ENCODE measurements around the gene PLEKHN1.
"Not testable (repeated sequence)": the region's sequence is repeated elsewhere in the genome, so short reads cannot be mapped to it uniquely, and the experiment has no call there.

Gene PLEKHN1

DNA sequence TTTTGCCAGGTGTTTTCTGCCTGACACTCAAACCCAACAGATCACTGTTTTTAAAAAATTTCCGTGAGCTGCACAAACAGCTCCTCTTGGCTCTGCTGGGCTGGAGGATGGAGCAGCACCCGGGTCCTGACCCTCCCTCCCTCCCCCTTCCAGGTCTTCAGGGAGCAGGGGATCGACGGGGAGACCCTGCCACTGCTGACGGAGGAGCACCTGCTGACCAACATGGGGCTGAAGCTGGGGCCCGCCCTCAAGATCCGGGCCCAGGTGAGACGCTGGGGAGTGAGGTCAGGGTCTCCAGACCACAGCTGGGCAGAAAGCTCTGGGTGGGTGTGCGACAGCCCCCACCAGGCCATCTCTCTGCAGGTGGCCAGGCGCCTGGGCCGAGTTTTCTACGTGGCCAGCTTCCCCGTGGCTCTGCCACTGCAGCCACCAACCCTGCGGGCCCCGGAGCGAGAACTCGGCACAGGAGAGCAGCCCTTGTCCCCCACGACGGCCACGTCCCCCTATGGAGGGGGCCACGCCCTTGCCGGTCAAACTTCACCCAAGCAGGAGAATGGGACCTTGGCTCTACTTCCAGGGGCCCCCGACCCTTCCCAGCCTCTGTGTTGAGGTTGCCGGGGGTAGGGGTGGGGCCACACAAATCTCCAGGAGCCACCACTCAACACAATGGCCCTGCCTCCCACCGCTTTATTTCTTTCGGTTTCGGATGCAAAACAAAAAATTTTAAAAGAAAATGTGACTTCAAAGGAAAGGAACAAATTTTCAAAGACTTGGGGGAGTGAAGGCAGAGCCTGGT lies 22.5 kb upstream of the PLEKHN1 start:
- H3K4me3 ChIP-seq = peak overlapping the region; percentile 77; the same call in 1 of the 2 replicates
- peak overlapping the region; percentile 82 for H3K27ac ChIP-seq
- no peak for DNase-seq (ENCODE audit: low read depth, low spot score)
- no peak overlapping the region for H3K9ac ChIP-seq (ENCODE audit: insufficient read length)
- H3K36me3 ChIP-seq (ENCODE audit: insufficient read depth, low read length) = peaks cover 38% of the 10 kb centered on the region
- no peaks in the 10 kb centered on the region for H3K9me3 ChIP-seq (ENCODE audit: low read depth, low read length)
- TF ChIP-seq POLR2AphosphoS5 (IDR thresholded peaks at IDR 0.05; ENCODE audit: borderline replicate concordance, low read depth, low read length) (peak; percentile 1; the same call in 1 of the 2 replicates), EZH2 (IDR thresholded peaks at IDR 0.05) (no peak), FOXP2 (optimal IDR thresholded peaks at IDR 0.05; ENCODE audit: control extremely low read depth, extremely low read length, insufficient read depth) (no peak)

DNA sequence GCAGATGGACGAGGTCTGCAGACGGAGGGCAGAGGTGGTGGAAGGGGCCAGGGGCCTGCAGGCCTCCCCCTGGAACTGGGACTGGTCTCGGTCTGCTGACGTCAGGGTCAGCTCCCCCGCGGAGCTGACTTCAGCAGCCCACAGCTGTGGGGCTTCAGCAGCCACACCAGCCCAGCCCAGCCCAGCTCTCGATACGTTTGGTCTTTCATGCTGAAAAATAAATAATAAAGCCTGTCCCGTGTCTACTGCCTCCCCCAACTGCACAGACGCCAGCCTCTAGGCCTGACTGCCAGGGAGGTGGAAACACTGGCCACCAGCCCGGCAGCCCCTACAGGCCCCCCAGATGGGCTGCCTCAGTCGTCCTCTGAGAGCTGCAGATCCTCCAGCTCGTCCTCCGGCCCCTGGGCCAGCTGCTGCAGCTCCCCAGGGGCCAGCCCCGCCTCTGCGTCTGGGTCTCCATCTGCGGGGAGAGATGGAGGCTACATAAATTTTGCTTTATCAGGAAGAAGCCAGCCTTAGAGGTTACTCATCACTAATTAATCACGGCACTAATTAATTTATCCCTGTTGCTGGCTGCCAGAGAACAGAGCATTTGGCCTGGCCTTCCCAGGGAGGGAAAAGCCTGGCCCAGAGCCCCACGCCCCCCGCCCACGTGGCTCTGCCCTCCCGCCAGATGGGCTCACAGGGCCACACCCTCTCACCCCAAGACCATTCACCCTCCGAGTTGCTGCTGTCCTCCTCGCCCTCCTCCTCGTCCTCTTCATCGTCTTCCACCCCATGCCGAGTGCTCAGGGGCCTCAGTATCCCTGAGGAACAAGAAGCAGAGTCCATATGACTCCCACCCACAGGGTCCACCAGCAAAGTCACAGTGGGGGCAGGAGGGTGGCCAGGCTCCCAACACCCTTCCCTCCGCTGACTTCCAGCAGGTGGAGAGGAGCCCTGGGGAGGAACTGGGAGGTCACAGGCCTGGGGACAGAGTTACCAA lies 21.6 kb upstream of the PLEKHN1 start:
- peak overlapping the region; percentile 82 for H3K27ac ChIP-seq
- no peak for TF ChIP-seq EZH2 (IDR thresholded peaks at IDR 0.05)
- peak; percentile 51; the same call in 1 of the 2 replicates for TF ChIP-seq POLR2AphosphoS5 (IDR thresholded peaks at IDR 0.05; ENCODE audit: borderline replicate concordance, low read depth, low read length)

DNA sequence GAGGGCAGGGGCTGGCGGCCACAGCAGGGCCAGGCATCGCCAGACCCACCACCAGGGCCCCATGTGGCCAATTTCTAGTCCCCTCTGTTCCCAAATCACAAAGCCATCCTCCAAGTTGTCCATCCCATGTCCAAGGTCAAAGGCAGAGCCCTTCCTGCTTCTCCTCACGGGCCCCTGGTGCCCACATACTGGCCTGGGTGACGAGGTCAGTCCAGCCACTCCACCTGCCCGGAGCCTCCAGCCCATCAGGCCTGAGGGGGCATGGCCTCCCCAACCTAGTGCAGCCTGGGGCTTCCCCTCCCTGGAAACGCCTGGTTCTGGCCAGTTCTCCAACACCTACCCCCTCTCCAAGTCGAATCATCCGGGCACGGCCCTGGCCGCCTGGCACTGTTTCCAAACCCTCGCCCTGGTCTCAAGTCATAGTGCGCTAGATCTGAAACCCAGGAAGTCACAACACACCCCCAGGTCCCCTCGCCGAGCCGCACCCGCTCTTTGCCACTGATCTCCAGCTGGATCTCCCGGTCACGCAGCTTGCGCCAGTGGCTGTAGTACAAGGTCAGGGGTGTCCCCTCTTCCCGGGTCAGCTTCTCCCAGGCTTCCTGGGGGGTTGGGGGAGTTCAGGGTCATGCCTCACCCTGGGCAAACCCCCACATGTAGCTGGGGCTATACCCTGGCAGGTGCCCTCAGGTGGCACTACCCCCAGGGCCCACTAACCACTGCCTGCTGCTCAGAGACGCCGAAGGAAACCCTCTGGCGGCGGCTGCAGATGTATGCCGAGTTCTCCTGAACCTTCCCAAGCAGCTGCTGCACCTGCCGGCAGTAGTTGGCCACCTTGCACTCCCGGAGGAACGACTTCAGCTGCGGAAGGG lies 20.4 kb upstream of the PLEKHN1 start:
- Histone ChIP-seq H3K4me3 (no peak overlapping the region), H3K27ac (peak overlapping the region; percentile 82; the same call in 1 of the 2 replicates), H3K9ac (ENCODE audit: insufficient read length) (no peak overlapping the region), H3K9me3 (ENCODE audit: low read depth, low read length) (no peaks in the 10 kb centered on the region), H3K36me3 (ENCODE audit: insufficient read depth, low read length) (peaks cover 58% of the 10 kb centered on the region)
- TF ChIP-seq EZH2 (IDR thresholded peaks at IDR 0.05) (no peak), POLR2AphosphoS5 (IDR thresholded peaks at IDR 0.05; ENCODE audit: borderline replicate concordance, low read depth, low read length) (no peak), FOXP2 (optimal IDR thresholded peaks at IDR 0.05; ENCODE audit: control extremely low read depth, extremely low read length, insufficient read depth) (no peak)
- no peak for DNase-seq (ENCODE audit: low read depth, low spot score)

More for the DNA sequence above, 21.6 kb upstream of the PLEKHN1 start:
- peak overlapping the region; percentile 17; the same call in 1 of the 2 replicates for H3K4me3 ChIP-seq
- no peaks in the 10 kb centered on the region for H3K9me3 ChIP-seq (ENCODE audit: low read depth, low read length)
- peaks cover 45% of the 10 kb centered on the region for H3K36me3 ChIP-seq (ENCODE audit: insufficient read depth, low read length)
- no peak for DNase-seq (ENCODE audit: low read depth, low spot score)
- no peak overlapping the region for H3K9ac ChIP-seq (ENCODE audit: insufficient read length)

DNA sequence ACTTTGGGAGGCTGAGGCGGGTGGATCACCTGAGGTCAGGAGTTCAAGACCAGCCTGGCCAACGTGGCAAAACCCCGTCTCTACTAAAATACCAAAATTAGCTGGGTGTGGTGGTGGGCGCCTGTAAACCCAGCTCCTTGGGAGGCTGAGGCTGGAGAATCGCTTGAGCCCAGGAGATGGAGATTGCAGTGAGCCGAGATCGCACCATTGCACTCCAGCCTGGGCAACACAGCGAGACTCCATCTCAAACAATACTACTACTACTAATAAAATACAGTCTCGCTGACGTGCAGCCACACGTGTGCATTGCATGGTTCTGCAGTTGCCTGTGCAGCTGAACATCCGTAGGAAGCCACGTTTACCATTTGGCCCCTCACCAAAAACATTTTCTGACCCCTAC lies 19.5 kb upstream of the PLEKHN1 start:
- H3K27ac ChIP-seq; DNase-seq (ENCODE audit: low read depth, low spot score); H3K9ac ChIP-seq (ENCODE audit: insufficient read length); H3K4me3 ChIP-seq; H3K9me3 ChIP-seq (ENCODE audit: low read depth, low read length): not testable (repeated sequence)
- H3K36me3 ChIP-seq (ENCODE audit: insufficient read depth, low read length) = peaks cover 67% of the 10 kb centered on the region

DNA sequence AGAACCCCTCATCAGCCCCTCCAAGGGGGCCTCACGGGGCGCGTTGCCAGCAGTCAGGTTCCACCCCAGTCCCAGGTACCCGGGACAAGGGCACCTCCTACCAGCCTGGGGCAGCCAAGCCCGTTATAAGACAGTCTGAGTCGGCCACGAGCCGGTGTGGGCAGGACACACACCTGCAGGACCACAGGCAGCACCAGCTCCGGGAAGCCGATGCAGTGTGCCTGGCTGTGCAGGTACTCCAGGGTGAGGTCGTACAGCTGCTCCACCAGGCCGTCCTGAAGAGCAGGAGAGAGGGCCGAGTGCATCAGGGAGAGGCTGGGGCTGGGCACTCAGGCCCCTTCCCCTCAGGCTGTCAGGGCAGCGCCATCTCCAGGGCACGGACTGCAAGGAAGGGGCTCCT lies 18.3 kb upstream of the PLEKHN1 start:
- H3K9me3 ChIP-seq (ENCODE audit: low read depth, low read length) = no peaks in the 10 kb centered on the region
- DNase-seq (ENCODE audit: low read depth, low spot score) = no peak
- TF ChIP-seq POLR2AphosphoS5 (IDR thresholded peaks at IDR 0.05; ENCODE audit: borderline replicate concordance, low read depth, low read length) (no peak), EZH2 (IDR thresholded peaks at IDR 0.05) (no peak), FOXP2 (optimal IDR thresholded peaks at IDR 0.05; ENCODE audit: control extremely low read depth, extremely low read length, insufficient read depth) (no peak)
- H3K36me3 ChIP-seq (ENCODE audit: insufficient read depth, low read length) = peaks cover 78% of the 10 kb centered on the region
- peak overlapping the region; percentile 22; the same call in 1 of the 2 replicates for H3K27ac ChIP-seq
- H3K9ac ChIP-seq (ENCODE audit: insufficient read length) = no peak overlapping the region
- no peak overlapping the region for H3K4me3 ChIP-seq

DNA sequence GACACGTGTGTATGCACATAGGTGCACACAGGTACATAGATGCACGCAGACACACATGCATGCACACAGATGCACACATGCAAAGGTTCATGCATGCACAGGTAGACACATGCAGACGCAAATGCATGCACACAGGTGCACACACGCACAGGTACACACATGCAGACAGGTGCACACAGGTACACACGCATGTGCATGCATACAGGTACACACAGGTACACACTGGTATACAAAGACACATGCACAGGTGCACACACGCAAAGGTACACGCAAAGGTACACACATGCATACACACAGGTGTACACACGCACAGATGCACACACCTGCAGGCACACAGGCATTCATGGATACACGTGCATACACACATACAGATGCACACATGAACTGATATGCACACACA lies 16.0 kb upstream of the PLEKHN1 start:
- H3K9ac ChIP-seq (ENCODE audit: insufficient read length) = no peak overlapping the region
- H3K36me3 ChIP-seq (ENCODE audit: insufficient read depth, low read length) = peaks cover 86% of the 10 kb centered on the region
- no peak for DNase-seq (ENCODE audit: low read depth, low spot score)
- no peak overlapping the region for H3K4me3 ChIP-seq
- no peaks in the 10 kb centered on the region for H3K9me3 ChIP-seq (ENCODE audit: low read depth, low read length)
- no peak overlapping the region for H3K27ac ChIP-seq
- TF ChIP-seq EZH2 (IDR thresholded peaks at IDR 0.05) (no peak), FOXP2 (optimal IDR thresholded peaks at IDR 0.05; ENCODE audit: control extremely low read depth, extremely low read length, insufficient read depth) (no peak), POLR2AphosphoS5 (IDR thresholded peaks at IDR 0.05; ENCODE audit: borderline replicate concordance, low read depth, low read length) (no peak)

DNA sequence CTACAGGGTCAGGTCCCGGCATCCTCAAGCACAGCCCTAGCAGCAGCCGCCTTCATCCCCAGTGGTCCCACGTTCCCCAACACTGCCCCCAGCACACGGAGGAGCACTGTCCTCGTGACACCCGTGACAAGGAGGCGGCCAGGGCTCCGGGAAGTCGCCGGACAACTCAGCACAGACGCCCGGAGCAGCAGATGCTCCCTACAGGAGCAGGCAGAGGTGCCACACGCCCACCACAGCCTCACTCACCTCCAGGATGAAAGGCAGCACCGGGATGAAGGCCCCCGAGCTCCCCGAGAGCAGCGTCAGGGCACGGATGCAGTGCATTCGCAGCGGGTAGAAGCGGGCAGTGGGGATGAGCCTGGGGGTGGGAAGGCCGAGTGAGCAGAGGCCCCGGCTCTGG lies 15.4 kb upstream of the PLEKHN1 start:
- TF ChIP-seq POLR2AphosphoS5 (IDR thresholded peaks at IDR 0.05; ENCODE audit: borderline replicate concordance, low read depth, low read length) (no peak), EZH2 (IDR thresholded peaks at IDR 0.05) (no peak), FOXP2 (optimal IDR thresholded peaks at IDR 0.05; ENCODE audit: control extremely low read depth, extremely low read length, insufficient read depth) (no peak)
- H3K9ac ChIP-seq (ENCODE audit: insufficient read length) = no peak overlapping the region
- no peak overlapping the region for H3K4me3 ChIP-seq
- H3K27ac ChIP-seq = no peak overlapping the region
- H3K9me3 ChIP-seq (ENCODE audit: low read depth, low read length) = no peaks in the 10 kb centered on the region
- peaks cover 86% of the 10 kb centered on the region for H3K36me3 ChIP-seq (ENCODE audit: insufficient read depth, low read length)
- no peak for DNase-seq (ENCODE audit: low read depth, low spot score)

Data from SK-N-MC (cell line).